ENCODE results near the gene ASTN2. TPM values are rescaled to one million over a fixed set of nuclear protein-coding genes. Genes with fewer than 3 reads are reported as not detected.

ASTN2 gene
- total and polyA plus RNA-seq, 2 donors (not counting 3 experiments of a cell fraction or from before 2014, with no cell fraction given), result 1.0 to 1.9 TPM

GRCh38 chr9:117400171-117400570, 14.7 kb downstream of the ASTN2 start:
- Histone ChIP-seq H4K20me1 (replicated peaks; ENCODE audit: control insufficient read depth, extremely low read depth, insufficient read depth, low read length) (no peaks in the 10 kb centered on the region), H3K9ac (replicated peaks; ENCODE audit: extremely low read depth, insufficient read depth, low read length) (no peak overlapping the region), H3K27me3 (ENCODE audit: control insufficient read depth in 2 of 2, insufficient read depth in 2 of 2, low read length in 2 of 2) (no peaks in the 10 kb centered on the region), H3K4me2 (ENCODE audit: insufficient read depth, low read length) (no peak overlapping the region), H3K9me3 (replicated peaks; ENCODE audit: control insufficient read depth, insufficient read depth, low read length) (no peaks in the 10 kb centered on the region), H2AFZ (ENCODE audit: low read depth, low read length) (no peak overlapping the region), H3K4me3 (replicated peaks in 1 of 3; ENCODE audit: insufficient read depth in 1 of 3, low read depth in 1 of 3, low read length in 3 of 3) (no peak overlapping the region), H3K36me3 (ENCODE audit: control insufficient read depth in 2 of 2, extremely low read depth in 1 of 2, insufficient read depth in 2 of 2, low read length in 2 of 2) (no peaks in the 10 kb centered on the region), H3K79me2 (ENCODE audit: control insufficient read depth, insufficient read depth, low read length) (no peaks in the 10 kb centered on the region), H3K9me1 (replicated peaks; ENCODE audit: control insufficient read depth, extremely low read depth, insufficient read depth, low read length) (no peaks in the 10 kb centered on the region), H3K27ac (ENCODE audit: insufficient read depth, low read depth, low read length) (no peak overlapping the region), H3K4me1 (ENCODE audit: control insufficient read depth, extremely low read depth, insufficient read depth, low read length) (no peaks in the 10 kb centered on the region)
- dilution Hi-C loops (cut with MboI; ENCODE audit: extremely low pct_ligation_motif_present, low sequenced_read_pairs), result no loop called here
- DNase-seq (ENCODE audit: low read depth, low spot score) (no peak), FAIRE-seq (no peak)
- intact Hi-C loops (cut with micrococcal nuclease), result no loop called here
- ChIA-PET CTCF (no interaction called here), POLR2A (no interaction called here)
- no TSS peak for BruUV-seq (replicated peaks)
- no peak for TF ChIP-seq JUN (IDR thresholded peaks at IDR 0.05; ENCODE audit: borderline replicate concordance, insufficient read depth, insufficient read length, low read depth)
- no peak for TF ChIP-seq GATA2 (IDR thresholded peaks at IDR 0.05; ENCODE audit: insufficient read depth, insufficient read length, low read depth, low read length)
- no peak for TF ChIP-seq CTCF (IDR thresholded peaks at IDR 0.05; ENCODE audit: extremely low read depth in 1 of 2, insufficient read depth in 1 of 2, low read depth in 1 of 2, low read length in 2 of 2)
- TF ChIP-seq MYC (IDR thresholded peaks at IDR 0.05; ENCODE audit: low read depth, low read length), result no peak
- no peak for TF ChIP-seq POLR2A (IDR thresholded peaks at IDR 0.05; ENCODE audit: low read depth, low read length)
- TF ChIP-seq EZH2 (IDR thresholded peaks at IDR 0.05; ENCODE audit: borderline replicate concordance, low read depth, low read length, severe bottlenecking), result no peak

GRCh38 chr9:117395151-117395650, 19.7 kb downstream of the ASTN2 start:
- Histone ChIP-seq H4K20me1 (replicated peaks; ENCODE audit: control insufficient read depth, extremely low read depth, insufficient read depth, low read length) (no peaks in the 10 kb centered on the region), H3K9me3 (replicated peaks; ENCODE audit: control insufficient read depth, insufficient read depth, low read length) (no peaks in the 10 kb centered on the region), H3K27ac (ENCODE audit: insufficient read depth, low read depth, low read length) (no peak overlapping the region), H3K4me1 (ENCODE audit: control insufficient read depth, extremely low read depth, insufficient read depth, low read length) (no peaks in the 10 kb centered on the region), H3K4me3 (replicated peaks in 1 of 3; ENCODE audit: insufficient read depth in 1 of 3, low read depth in 1 of 3, low read length in 3 of 3) (no peak overlapping the region), H3K79me2 (ENCODE audit: control insufficient read depth, insufficient read depth, low read length) (no peaks in the 10 kb centered on the region), H3K36me3 (ENCODE audit: control insufficient read depth in 2 of 2, extremely low read depth in 1 of 2, insufficient read depth in 2 of 2, low read length in 2 of 2) (no peaks in the 10 kb centered on the region), H3K9ac (replicated peaks; ENCODE audit: extremely low read depth, insufficient read depth, low read length) (no peak overlapping the region), H3K27me3 (ENCODE audit: control insufficient read depth in 2 of 2, insufficient read depth in 2 of 2, low read length in 2 of 2) (no peaks in the 10 kb centered on the region), H3K9me1 (replicated peaks; ENCODE audit: control insufficient read depth, extremely low read depth, insufficient read depth, low read length) (no peaks in the 10 kb centered on the region), H2AFZ (ENCODE audit: low read depth, low read length) (no peak overlapping the region), H3K4me2 (ENCODE audit: insufficient read depth, low read length) (no peak overlapping the region)
- intact Hi-C loops (cut with micrococcal nuclease) (no loop called here), dilution Hi-C loops (cut with MboI; ENCODE audit: extremely low pct_ligation_motif_present, low sequenced_read_pairs) (no loop called here)
- FAIRE-seq (no peak), DNase-seq (ENCODE audit: low read depth, low spot score) (no peak)
- ChIA-PET POLR2A (no interaction called here), CTCF (no interaction called here)
- no TSS peak for BruUV-seq (replicated peaks)
- TF ChIP-seq FOS (IDR thresholded peaks at IDR 0.05; ENCODE audit: borderline replicate concordance, insufficient read depth, low read length) (no peak), POLR2AphosphoS5 (IDR thresholded peaks at IDR 0.05; ENCODE audit: insufficient read depth, low read depth, low read length) (no peak)

Data from endothelial cell of umbilical vein (primary cell).